HepG2 (cell line): Measurements from ENCODE around the gene ITGB1. TPM values are rescaled to one million over a fixed set of nuclear protein-coding genes. Genes with fewer than 3 reads are reported as not detected.

ENCODE experiments used
- ESRRA ChIP-seq: sonication (generic); formaldehyde crosslinking; IDR thresholded peaks from 2 replicates; pipeline ENCODE4 v1.5.1; 2020; ENCODE audit warnings: mild to moderate bottlenecking, low read depth, missing genetic modification reagents
- GLMP ChIP-seq: sonication (generic); formaldehyde crosslinking; IDR thresholded peaks from 2 replicates; pipeline ENCODE4 v1.9.0; 2021; ENCODE audit warnings: missing genetic modification reagents, mild to moderate bottlenecking, borderline replicate concordance
- GMEB2 ChIP-seq: IDR thresholded peaks from 2 replicates; pipeline ENCODE4 v1.6.1; 2016; ENCODE audit warnings: missing biosample characterization, missing genetic modification reagents, low read depth
- HNRNPK ChIP-seq: fragments of 200-400 bp; formaldehyde crosslinking; IDR thresholded peaks from 2 replicates; pipeline ENCODE4 v1.6.1; 2018; ENCODE audit warnings: low read length, low read depth, moderate library complexity, mild to moderate bottlenecking; ENCODE audit not compliant: poor library complexity, severe bottlenecking
- IRF9 ChIP-seq: sonication (generic); formaldehyde crosslinking; IDR thresholded peaks from 2 replicates; pipeline ENCODE4 v1.8.0; 2022; ENCODE audit warnings: missing genetic modification reagents, mild to moderate bottlenecking, borderline replicate concordance
- JUND ChIP-seq: sonication (generic); formaldehyde crosslinking; IDR thresholded peaks from 2 replicates; pipeline ENCODE4 v1.8.0; 2022; ENCODE audit warnings: mild to moderate bottlenecking, missing genetic modification reagents
- MAFK ChIP-seq, 2 experiments: IDR thresholded peaks in 1 of 2; conservative IDR thresholded peaks in 1 of 2; 2 replicates each; pipeline ENCODE4 v1.6.1; 2011; ENCODE audit warnings: improper control_type of control experiment in 2 of 2, low read length in 2 of 2
- NFE2 ChIP-seq: sonication (generic); formaldehyde crosslinking; IDR thresholded peaks from 2 replicates; pipeline ENCODE4 v1.4.0; 2020; ENCODE audit warnings: missing genetic modification reagents
- NR2C2 ChIP-seq: sonication (generic); formaldehyde crosslinking; IDR thresholded peaks from 2 replicates; pipeline ENCODE4 v1.4.0; 2020; ENCODE audit warnings: missing genetic modification reagents, mild to moderate bottlenecking, moderate library complexity, borderline replicate concordance
- RERE ChIP-seq: IDR thresholded peaks from 2 replicates; pipeline ENCODE4 v1.6.1; 2016; ENCODE audit warnings: low read depth, missing genetic modification reagents, missing compliant biosample characterization
- RFX3 ChIP-seq: IDR thresholded peaks from 2 replicates; pipeline ENCODE4 v1.6.1; 2016; ENCODE audit warnings: missing biosample characterization, missing genetic modification reagents
- SAP130 ChIP-seq: IDR thresholded peaks from 2 replicates; pipeline ENCODE4 v1.6.1; 2016; ENCODE audit warnings: low read depth
- SNAPC2 ChIP-seq: sonication (generic); formaldehyde crosslinking; IDR thresholded peaks from 2 replicates; pipeline ENCODE4 v1.8.1; 2022; ENCODE audit warnings: mild to moderate bottlenecking, missing genetic modification reagents
- SRY ChIP-seq: sonication (generic); formaldehyde crosslinking; IDR thresholded peaks from 2 replicates; pipeline ENCODE4 v1.8.0; 2022; ENCODE audit warnings: mild to moderate bottlenecking, missing genetic modification reagents
- TAF1 ChIP-seq: sonication (generic); formaldehyde crosslinking; IDR thresholded peaks from 2 replicates; pipeline ENCODE4 v1.4.0; 2020; ENCODE audit warnings: missing genetic modification reagents
- ZMYM2 ChIP-seq: sonication (generic); formaldehyde crosslinking; IDR thresholded peaks from 2 replicates; pipeline ENCODE4 v1.8.0; 2022; ENCODE audit warnings: mild to moderate bottlenecking, missing genetic modification reagents
- ZNF251 ChIP-seq: sonication (generic); formaldehyde crosslinking; IDR thresholded peaks from 2 replicates; pipeline ENCODE4 v1.9.0; 2021; ENCODE audit warnings: mild to moderate bottlenecking, missing genetic modification reagents
- ZNF263 ChIP-seq: sonication (generic); formaldehyde crosslinking; IDR thresholded peaks from 2 replicates; pipeline ENCODE4 v1.4.0; 2020; ENCODE audit warnings: missing genetic modification reagents
- ZNF367 ChIP-seq: sonication (generic); formaldehyde crosslinking; IDR thresholded peaks from 2 replicates; pipeline ENCODE4 v1.4.0; 2020; ENCODE audit warnings: missing genetic modification reagents, borderline replicate concordance
- polyA plus RNA-seq, 8 experiments: library from polyadenylated mRNA; depleted of rRNA in 3 of 8; stranded (reverse) in 7 of 8; unstranded in 1 of 8; fragments of >200 nt; fragmentation: Illumina TruSeq in 4 of 8; extraction: Trizol in 4 of 8; gene quantifications; 2 replicates each; pipeline versions ENCODE4 v1.2.1 to v1.2.3, GENCODE V29; 2011 to 2016; ENCODE audit warnings: low read depth in 4 of 8, missing spikeins in 1 of 8, mixed read lengths in 1 of 8; ENCODE audit not compliant: insufficient read depth in 1 of 8
- total RNA-seq, 5 experiments: library from RNA; depleted of rRNA; stranded (reverse); fragments of >200 nt; fragmentation: Illumina TruSeq; extraction: Trizol; gene quantifications; 2 replicates each; pipeline ENCODE4 v1.2.3, GENCODE V29; 2016; ENCODE audit warnings: low read depth in 1 of 5

The ITGB1 gene
- total and polyA plus RNA-seq, 2 of the 13 experiments (the other 11 are each of a cell fraction or from before 2014, with no cell fraction given): 190 to 204 TPM

- TF ChIP-seq ZNF251 (no peak), NR2C2 (CRISPR knock-in tag) (peak; percentile 81), TAF1 (CRISPR knock-in tag) (peak; percentile 93), RERE (CRISPR knock-in tag) (peak; percentile 79), MAFK (conservative IDR thresholded peaks at IDR 0.05 in 1 of 2, IDR thresholded peaks at IDR 0.05 in 1 of 2; ENCODE audit: low read length in 2 of 2) (no peak), JUND (CRISPR knock-in tag) (peak; percentile 79), ZNF263 (CRISPR knock-in tag) (no peak), SRY (CRISPR knock-in tag) (no peak; the same call in 1 of the 2 replicates), GLMP (CRISPR knock-in tag) (no peak), GMEB2 (CRISPR knock-in tag) (0 out of 2 replicates have a peak, but pooled peaks have one; percentile 15), HNRNPK (peak; percentile 82), ESRRA (CRISPR knock-in tag) (peak; percentile 69; the same call in 1 of the 2 replicates), ZNF367 (CRISPR knock-in tag) (no peak), ZMYM2 (no peak), IRF9 (CRISPR knock-in tag) (peak; percentile 55; the same call in 1 of the 2 replicates), NFE2 (no peak), SNAPC2 (CRISPR knock-in tag) (peak; percentile 30; the same call in 1 of the 2 replicates), SAP130 (CRISPR knock-in tag) (peak; percentile 93), RFX3 (CRISPR knock-in tag) (no peak)
Measured at GRCh38 chr10:32958085-32959005, at the start of gene ITGB1 (continued).
